ENCODE results near the gene AOX1. TPM values are rescaled to one million over a fixed set of nuclear protein-coding genes. Genes with fewer than 3 reads are reported as not detected.

Gene AOX1
- total RNA-seq (2014; rRNA removed; shearing (Covaris generic)), result 3.1 and 5.0 TPM in 2 replicates
- 1.0 and 1.4 TPM in 2 replicates for polyA plus RNA-seq (2016; fragmentation: Nextera tagmentation; extraction: Ambion mirVana)
- long read RNA-seq, partial matches to known transcripts, result 1 of 1 reads
- long read RNA-seq, other reads (novel, unspliced or antisense), result 0 of 1 reads

DNA sequence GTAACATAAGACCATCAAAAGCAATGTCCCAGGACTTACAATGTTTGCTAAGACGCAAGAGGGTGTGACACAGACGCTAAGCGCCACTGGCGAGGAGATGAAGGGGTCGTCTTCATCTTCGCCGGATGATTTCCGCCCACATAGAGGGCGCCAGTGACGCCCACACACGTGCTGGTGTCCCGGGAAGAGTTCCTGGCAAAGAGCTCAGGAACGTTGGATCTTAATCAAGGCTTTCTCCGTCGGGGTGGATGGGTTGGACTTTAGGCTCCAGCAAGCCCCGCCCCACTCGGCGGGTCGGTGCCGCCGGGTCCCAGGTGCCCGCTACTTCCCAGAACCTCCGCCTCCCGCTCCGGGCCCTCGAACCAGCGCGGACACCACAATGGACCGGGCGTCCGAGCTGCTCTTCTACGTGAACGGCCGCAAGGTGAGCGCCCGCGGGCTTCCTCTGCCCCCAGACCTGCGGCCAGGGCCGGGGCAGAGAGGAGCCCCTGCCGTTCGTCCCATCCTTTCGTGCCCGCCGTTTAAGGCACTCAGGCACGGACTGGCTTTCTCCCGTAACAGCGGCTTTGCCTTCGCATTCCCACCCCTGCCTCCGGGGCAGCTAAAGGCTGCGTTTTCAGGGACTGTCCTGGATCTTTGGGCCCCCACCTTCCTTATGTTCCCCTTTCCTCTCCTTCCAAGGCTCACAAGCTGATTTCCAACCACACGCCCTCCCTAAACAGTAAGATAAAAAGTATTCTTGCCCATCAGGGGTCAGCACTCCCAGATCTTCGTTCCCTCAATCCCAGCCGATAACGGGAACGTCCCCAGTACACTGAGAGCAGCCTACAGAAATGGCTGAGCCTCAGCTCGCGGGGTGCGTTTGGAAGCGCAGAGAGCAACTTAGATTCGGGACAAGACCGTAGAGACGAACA, at the start of gene AOX1:
Gene AOX1 (plus strand): TSS at position 285 of the 914 bp plus-strand sequence. CDS start 95 bp downstream, at position 380.
- Histone ChIP-seq H3K4me2 (peak within 1 kb of the TSS; percentile 88), H3K4me3 (peak within 1 kb of the TSS; percentile 66), H3K27me3 (ENCODE audit: insufficient read depth) (peaks cover 14% of the 10 kb centered on the region), H4K20me1 (replicated peaks; ENCODE audit: insufficient read depth) (no peaks in the 10 kb centered on the region), H2AFZ (peak within 1 kb of the TSS; percentile 75), H3K36me3 (ENCODE audit: insufficient read depth) (no peaks in the 10 kb centered on the region), H3F3A (replicated peaks; ENCODE audit: low read depth) (0 out of 2 replicates have a peak, but pooled peaks cover 7% of the 10 kb centered on the region), H3K79me2 (replicated peaks; ENCODE audit: insufficient read depth) (no peaks in the 10 kb centered on the region), H3K9me2 (ENCODE audit: insufficient read depth) (no peaks in the 10 kb centered on the region), H3K27ac (ENCODE audit: low read depth) (no peak within 1 kb of the TSS), H3K4me1 (ENCODE audit: insufficient read depth) (0 out of 2 replicates have a peak, but pooled peaks cover 7% of the 10 kb centered on the region)
- DNase-seq (ENCODE audit: low spot score), result peak; percentile 94
- H3K27ac Mint-ChIP-seq, result peak within 1 kb of the TSS; percentile 54; the same call in 1 of the 2 replicates
- ATAC-seq, result peak; percentile 87
- no peaks in the 10 kb centered on the region for H3K36me3 Mint-ChIP-seq (ENCODE audit: low read depth)
- H3K9me3 Mint-ChIP-seq, result no peaks in the 10 kb centered on the region
- peaks cover 8% of the 10 kb centered on the region; the same call in 2 of the 3 replicates for H3K4me1 Mint-ChIP-seq
- TF ChIP-seq, protein P1, sequence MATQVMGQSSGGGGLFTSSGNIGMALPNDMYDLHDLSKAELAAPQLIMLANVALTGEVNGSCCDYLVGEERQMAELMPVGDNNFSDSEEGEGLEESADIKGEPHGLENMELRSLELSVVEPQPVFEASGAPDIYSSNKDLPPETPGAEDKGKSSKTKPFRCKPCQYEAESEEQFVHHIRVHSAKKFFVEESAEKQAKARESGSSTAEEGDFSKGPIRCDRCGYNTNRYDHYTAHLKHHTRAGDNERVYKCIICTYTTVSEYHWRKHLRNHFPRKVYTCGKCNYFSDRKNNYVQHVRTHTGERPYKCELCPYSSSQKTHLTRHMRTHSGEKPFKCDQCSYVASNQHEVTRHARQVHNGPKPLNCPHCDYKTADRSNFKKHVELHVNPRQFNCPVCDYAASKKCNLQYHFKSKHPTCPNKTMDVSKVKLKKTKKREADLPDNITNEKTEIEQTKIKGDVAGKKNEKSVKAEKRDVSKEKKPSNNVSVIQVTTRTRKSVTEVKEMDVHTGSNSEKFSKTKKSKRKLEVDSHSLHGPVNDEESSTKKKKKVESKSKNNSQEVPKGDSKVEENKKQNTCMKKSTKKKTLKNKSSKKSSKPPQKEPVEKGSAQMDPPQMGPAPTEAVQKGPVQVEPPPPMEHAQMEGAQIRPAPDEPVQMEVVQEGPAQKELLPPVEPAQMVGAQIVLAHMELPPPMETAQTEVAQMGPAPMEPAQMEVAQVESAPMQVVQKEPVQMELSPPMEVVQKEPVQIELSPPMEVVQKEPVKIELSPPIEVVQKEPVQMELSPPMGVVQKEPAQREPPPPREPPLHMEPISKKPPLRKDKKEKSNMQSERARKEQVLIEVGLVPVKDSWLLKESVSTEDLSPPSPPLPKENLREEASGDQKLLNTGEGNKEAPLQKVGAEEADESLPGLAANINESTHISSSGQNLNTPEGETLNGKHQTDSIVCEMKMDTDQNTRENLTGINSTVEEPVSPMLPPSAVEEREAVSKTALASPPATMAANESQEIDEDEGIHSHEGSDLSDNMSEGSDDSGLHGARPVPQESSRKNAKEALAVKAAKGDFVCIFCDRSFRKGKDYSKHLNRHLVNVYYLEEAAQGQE (IDR thresholded peaks at IDR 0.05; ENCODE audit: unreplicated experiment), result peak; percentile 29
- 0 out of 2 replicates have a peak, but pooled peaks have one; percentile 4 for TF ChIP-seq NANOG (IDR thresholded peaks at IDR 0.05; ENCODE audit: borderline replicate concordance)
- TF ChIP-seq CREB1 (CRISPR knock-in tag; IDR thresholded peaks at IDR 0.05; ENCODE audit: low read depth), result peak; percentile 67
- no peak for TF ChIP-seq EZH2phosphoT487 (IDR thresholded peaks at IDR 0.05; ENCODE audit: unreplicated experiment)
- TF ChIP-seq, protein P2, sequence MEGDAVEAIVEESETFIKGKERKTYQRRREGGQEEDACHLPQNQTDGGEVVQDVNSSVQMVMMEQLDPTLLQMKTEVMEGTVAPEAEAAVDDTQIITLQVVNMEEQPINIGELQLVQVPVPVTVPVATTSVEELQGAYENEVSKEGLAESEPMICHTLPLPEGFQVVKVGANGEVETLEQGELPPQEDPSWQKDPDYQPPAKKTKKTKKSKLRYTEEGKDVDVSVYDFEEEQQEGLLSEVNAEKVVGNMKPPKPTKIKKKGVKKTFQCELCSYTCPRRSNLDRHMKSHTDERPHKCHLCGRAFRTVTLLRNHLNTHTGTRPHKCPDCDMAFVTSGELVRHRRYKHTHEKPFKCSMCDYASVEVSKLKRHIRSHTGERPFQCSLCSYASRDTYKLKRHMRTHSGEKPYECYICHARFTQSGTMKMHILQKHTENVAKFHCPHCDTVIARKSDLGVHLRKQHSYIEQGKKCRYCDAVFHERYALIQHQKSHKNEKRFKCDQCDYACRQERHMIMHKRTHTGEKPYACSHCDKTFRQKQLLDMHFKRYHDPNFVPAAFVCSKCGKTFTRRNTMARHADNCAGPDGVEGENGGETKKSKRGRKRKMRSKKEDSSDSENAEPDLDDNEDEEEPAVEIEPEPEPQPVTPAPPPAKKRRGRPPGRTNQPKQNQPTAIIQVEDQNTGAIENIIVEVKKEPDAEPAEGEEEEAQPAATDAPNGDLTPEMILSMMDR (conservative IDR thresholded peaks at IDR 0.05; ENCODE audit: low read depth in 2 of 2), result peak; percentile 6 to 58; a peak in 3 of 4 replicates
- no peak for TF ChIP-seq EZH2 (IDR thresholded peaks at IDR 0.05; ENCODE audit: low read depth, unreplicated experiment)
- peak within 1 kb of the TSS; percentile 93 for H3K4me3 Mint-ChIP-seq
- H3K27me3 Mint-ChIP-seq (ENCODE audit: insufficient read depth, low read depth, poor library complexity), result peaks cover 14% of the 10 kb centered on the region

DNA sequence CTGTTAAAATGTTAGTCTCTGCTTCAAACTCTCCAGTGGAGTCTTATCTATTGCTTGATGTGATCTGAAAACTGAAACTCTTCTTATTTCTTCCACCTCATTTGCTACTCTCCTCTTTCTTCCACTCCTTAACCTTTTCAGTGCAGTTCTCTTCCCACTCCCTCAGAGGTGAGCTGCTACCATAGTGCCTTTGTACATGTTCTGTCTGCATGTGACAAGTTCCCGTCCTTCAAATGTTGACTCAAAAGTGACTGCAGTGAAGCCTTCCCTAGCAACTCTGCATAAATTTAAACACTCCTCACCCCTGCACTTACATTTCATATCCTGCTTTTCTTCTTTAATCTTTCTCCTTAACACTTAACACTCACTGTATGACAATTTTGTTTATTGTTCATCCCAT, 47.7 kb upstream of the AOX1 start:
- no peak overlapping the region for H3K4me2 ChIP-seq
- no peak overlapping the region for H3K4me3 ChIP-seq
- H3K27me3 ChIP-seq (ENCODE audit: insufficient read depth), result no peaks in the 10 kb centered on the region
- Mint-ChIP-seq H3K9me3 (no peaks in the 10 kb centered on the region), H3K4me1 (no peaks in the 10 kb centered on the region; the same call in 2 of the 3 replicates), H3K27me3 (ENCODE audit: insufficient read depth, low read depth, poor library complexity) (no peaks in the 10 kb centered on the region), H3K36me3 (ENCODE audit: low read depth) (peaks cover 35% of the 10 kb centered on the region), H3K4me3 (no peak overlapping the region), H3K27ac (no peak overlapping the region)
- H4K20me1 ChIP-seq (replicated peaks; ENCODE audit: insufficient read depth), result 0 out of 2 replicates have a peak, but pooled peaks cover 2% of the 10 kb centered on the region
- H3K9me2 ChIP-seq (ENCODE audit: insufficient read depth), result no peaks in the 10 kb centered on the region
- peaks cover 21% of the 10 kb centered on the region for H3K36me3 ChIP-seq (ENCODE audit: insufficient read depth)
- ATAC-seq, result no peak
- no peaks in the 10 kb centered on the region for H3K4me1 ChIP-seq (ENCODE audit: insufficient read depth)
- no peak overlapping the region for H3K27ac ChIP-seq (ENCODE audit: low read depth)
- DNase-seq (ENCODE audit: low spot score), result no peak
- H3F3A ChIP-seq (replicated peaks; ENCODE audit: low read depth), result no peaks in the 10 kb centered on the region
- H2AFZ ChIP-seq, result no peak overlapping the region
- H3K79me2 ChIP-seq (replicated peaks; ENCODE audit: insufficient read depth), result no peaks in the 10 kb centered on the region
- TF ChIP-seq, protein P3, sequence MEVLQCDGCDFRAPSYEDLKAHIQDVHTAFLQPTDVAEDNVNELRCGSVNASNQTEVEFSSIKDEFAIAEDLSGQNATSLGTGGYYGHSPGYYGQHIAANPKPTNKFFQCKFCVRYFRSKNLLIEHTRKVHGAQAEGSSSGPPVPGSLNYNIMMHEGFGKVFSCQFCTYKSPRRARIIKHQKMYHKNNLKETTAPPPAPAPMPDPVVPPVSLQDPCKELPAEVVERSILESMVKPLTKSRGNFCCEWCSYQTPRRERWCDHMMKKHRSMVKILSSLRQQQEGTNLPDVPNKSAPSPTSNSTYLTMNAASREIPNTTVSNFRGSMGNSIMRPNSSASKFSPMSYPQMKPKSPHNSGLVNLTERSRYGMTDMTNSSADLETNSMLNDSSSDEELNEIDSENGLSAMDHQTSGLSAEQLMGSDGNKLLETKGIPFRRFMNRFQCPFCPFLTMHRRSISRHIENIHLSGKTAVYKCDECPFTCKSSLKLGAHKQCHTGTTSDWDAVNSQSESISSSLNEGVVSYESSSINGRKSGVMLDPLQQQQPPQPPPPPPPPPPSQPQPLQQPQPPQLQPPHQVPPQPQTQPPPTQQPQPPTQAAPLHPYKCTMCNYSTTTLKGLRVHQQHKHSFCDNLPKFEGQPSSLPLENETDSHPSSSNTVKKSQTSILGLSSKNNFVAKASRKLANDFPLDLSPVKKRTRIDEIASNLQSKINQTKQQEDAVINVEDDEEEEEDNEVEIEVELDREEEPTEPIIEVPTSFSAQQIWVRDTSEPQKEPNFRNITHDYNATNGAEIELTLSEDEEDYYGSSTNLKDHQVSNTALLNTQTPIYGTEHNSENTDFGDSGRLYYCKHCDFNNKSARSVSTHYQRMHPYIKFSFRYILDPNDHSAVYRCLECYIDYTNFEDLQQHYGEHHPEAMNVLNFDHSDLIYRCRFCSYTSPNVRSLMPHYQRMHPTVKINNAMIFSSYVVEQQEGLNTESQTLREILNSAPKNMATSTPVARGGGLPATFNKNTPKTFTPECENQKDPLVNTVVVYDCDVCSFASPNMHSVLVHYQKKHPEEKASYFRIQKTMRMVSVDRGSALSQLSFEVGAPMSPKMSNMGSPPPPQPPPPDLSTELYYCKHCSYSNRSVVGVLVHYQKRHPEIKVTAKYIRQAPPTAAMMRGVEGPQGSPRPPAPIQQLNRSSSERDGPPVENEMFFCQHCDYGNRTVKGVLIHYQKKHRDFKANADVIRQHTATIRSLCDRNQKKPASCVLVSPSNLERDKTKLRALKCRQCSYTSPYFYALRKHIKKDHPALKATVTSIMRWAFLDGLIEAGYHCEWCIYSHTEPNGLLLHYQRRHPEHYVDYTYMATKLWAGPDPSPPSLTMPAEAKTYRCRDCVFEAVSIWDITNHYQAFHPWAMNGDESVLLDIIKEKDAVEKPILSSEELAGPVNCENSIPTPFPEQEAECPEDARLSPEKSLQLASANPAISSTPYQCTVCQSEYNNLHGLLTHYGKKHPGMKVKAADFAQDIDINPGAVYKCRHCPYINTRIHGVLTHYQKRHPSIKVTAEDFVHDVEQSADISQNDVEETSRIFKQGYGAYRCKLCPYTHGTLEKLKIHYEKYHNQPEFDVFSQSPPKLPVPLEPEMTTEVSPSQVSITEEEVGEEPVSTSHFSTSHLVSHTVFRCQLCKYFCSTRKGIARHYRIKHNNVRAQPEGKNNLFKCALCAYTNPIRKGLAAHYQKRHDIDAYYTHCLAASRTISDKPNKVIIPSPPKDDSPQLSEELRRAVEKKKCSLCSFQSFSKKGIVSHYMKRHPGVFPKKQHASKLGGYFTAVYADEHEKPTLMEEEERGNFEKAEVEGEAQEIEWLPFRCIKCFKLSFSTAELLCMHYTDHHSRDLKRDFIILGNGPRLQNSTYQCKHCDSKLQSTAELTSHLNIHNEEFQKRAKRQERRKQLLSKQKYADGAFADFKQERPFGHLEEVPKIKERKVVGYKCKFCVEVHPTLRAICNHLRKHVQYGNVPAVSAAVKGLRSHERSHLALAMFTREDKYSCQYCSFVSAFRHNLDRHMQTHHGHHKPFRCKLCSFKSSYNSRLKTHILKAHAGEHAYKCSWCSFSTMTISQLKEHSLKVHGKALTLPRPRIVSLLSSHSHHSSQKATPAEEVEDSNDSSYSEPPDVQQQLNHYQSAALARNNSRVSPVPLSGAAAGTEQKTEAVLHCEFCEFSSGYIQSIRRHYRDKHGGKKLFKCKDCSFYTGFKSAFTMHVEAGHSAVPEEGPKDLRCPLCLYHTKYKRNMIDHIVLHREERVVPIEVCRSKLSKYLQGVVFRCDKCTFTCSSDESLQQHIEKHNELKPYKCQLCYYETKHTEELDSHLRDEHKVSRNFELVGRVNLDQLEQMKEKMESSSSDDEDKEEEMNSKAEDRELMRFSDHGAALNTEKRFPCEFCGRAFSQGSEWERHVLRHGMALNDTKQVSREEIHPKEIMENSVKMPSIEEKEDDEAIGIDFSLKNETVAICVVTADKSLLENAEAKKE (CRISPR knock-in tag; IDR thresholded peaks at IDR 0.05), result no peak
- TF ChIP-seq EZH2phosphoT487 (IDR thresholded peaks at IDR 0.05; ENCODE audit: unreplicated experiment), result no peak

Data from GM23338 (cell line).